Measurements from ENCODE around the gene SPAG5. TPM values are rescaled to one million over a fixed set of nuclear protein-coding genes. Genes with fewer than 3 reads are reported as not detected.
"Not testable (repeated sequence)": the region's sequence is repeated elsewhere in the genome, so short reads cannot be mapped to it uniquely, and the experiment has no call there.

The SPAG5 gene
- total RNA-seq, 6 donors from 2014 or later: 4.4 to 34.6 (median 7.4) TPM

GRCh38 chr17:28612531-28612930 lies 13.7 kb upstream of the SPAG5 start:
- Histone ChIP-seq H3K27me3 (no peaks in the 10 kb centered on the region), H3K4me3 (no peak overlapping the region), H3K36me3 (peaks cover 32 to 59% (median 41%) of the 10 kb centered on the region in 4 donors), H3K27ac (no peak overlapping the region), H3K9me3 (no peaks in the 10 kb centered on the region), H3K4me1 (no peaks in the 10 kb centered on the region)
- TF ChIP-seq POLR2A (IDR thresholded peaks at IDR 0.05): no peak
- no peak for TF ChIP-seq EP300 (IDR thresholded peaks at IDR 0.05)
- no peak for TF ChIP-seq POLR2AphosphoS5 (IDR thresholded peaks at IDR 0.05)
- TF ChIP-seq, protein P1, sequence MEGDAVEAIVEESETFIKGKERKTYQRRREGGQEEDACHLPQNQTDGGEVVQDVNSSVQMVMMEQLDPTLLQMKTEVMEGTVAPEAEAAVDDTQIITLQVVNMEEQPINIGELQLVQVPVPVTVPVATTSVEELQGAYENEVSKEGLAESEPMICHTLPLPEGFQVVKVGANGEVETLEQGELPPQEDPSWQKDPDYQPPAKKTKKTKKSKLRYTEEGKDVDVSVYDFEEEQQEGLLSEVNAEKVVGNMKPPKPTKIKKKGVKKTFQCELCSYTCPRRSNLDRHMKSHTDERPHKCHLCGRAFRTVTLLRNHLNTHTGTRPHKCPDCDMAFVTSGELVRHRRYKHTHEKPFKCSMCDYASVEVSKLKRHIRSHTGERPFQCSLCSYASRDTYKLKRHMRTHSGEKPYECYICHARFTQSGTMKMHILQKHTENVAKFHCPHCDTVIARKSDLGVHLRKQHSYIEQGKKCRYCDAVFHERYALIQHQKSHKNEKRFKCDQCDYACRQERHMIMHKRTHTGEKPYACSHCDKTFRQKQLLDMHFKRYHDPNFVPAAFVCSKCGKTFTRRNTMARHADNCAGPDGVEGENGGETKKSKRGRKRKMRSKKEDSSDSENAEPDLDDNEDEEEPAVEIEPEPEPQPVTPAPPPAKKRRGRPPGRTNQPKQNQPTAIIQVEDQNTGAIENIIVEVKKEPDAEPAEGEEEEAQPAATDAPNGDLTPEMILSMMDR (IDR thresholded peaks at IDR 0.05): no peak
- WGBS, 2 donors: 30 to 49% methylated on average over 2 of the region's 2 CpGs
- ATAC-seq (ENCODE audit: low FRiP score in 2 of 2) (no peak), DNase-seq (no peak)

DNA sequence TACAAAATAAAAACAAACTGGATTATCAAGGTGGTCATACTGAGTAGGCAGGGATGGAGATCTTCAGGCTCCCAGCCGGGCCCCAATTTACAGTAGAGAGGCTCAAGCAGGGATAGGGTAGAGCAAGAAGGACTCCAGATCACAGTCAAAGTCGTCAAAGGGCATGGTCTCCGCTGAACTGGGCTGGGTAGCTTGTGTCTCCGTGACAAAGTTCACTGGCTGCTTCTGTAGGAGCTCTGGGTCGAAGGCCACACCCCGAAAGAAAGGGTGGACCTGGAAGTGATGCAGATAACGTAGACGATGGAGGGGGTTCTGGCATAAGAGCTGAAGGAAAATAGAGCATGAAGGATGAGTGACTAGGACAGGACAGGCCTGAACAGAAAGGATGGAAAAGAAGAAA lies 11.6 kb upstream of the SPAG5 start:
- peaks cover 12 to 37% (median 20%) of the 10 kb centered on the region in 4 donors for H3K36me3 ChIP-seq

GRCh38 chr17:28604031-28604430 lies 5.2 kb upstream of the SPAG5 start:
- not testable (repeated sequence) for H3K9me3 ChIP-seq; H3K4me3 ChIP-seq; H3K27ac ChIP-seq; H3K27me3 ChIP-seq; ATAC-seq (ENCODE audit: low FRiP score in 2 of 2); H3K36me3 ChIP-seq
- peaks cover 7 to 11% (median 9%) of the 10 kb centered on the region in 4 donors for H3K4me1 ChIP-seq
- 100% methylated on average over 2 of the region's 31 CpGs; no CpG with 5 or more reads in 1 of the 2 donors for WGBS, 2 donors
- peak in 1 of 2 donors; percentile 50 for DNase-seq

More for the DNA sequence above, 11.6 kb upstream of the SPAG5 start:
- H3K27me3 ChIP-seq: no peaks in the 10 kb centered on the region
- H3K4me1 ChIP-seq: no peaks in the 10 kb centered on the region
- ATAC-seq (ENCODE audit: low FRiP score in 2 of 2) (no peak), DNase-seq (no peak)
- no peaks in the 10 kb centered on the region for H3K9me3 ChIP-seq
- TF ChIP-seq POLR2A (IDR thresholded peaks at IDR 0.05): no peak
- no peak for TF ChIP-seq POLR2AphosphoS5 (IDR thresholded peaks at IDR 0.05)
- no peak for TF ChIP-seq EP300 (IDR thresholded peaks at IDR 0.05)
- TF ChIP-seq, protein P1 (IDR thresholded peaks at IDR 0.05): no peak
- no peak overlapping the region for H3K27ac ChIP-seq
- H3K4me3 ChIP-seq: no peak overlapping the region
- WGBS, 2 donors: 86 to 92% methylated on average over 8 of the region's 8 CpGs

- DNase-seq: peak in 1 of 2 donors; percentile 60
- Histone ChIP-seq H3K4me1 (peaks cover 17 to 21% (median 17%) of the 10 kb centered on the region in 4 donors), H3K27ac (peak overlapping the region; percentile 94 to 97 (median 96)), H3K4me3 (peak overlapping the region; percentile 18 to 62 (median 58)), H3K9me3 (no peaks in the 10 kb centered on the region), H3K27me3 (no peaks in the 10 kb centered on the region), H3K36me3 (no peaks in the 10 kb centered on the region)
- TF ChIP-seq POLR2A (IDR thresholded peaks at IDR 0.05) (peak in 2 of 4 donors; percentile 1 to 14), POLR2AphosphoS5 (IDR thresholded peaks at IDR 0.05) (peak in 1 of 2 donors; percentile 3), EP300 (IDR thresholded peaks at IDR 0.05) (no peak)
- TF ChIP-seq, protein P1 (IDR thresholded peaks at IDR 0.05): peak in 1 of 6 experiments; percentile 6
- WGBS, 2 donors: 11 to 12% methylated on average over 37 to 39 of the region's 40 CpGs
- peak; percentile 82 to 86 for ATAC-seq (ENCODE audit: low FRiP score in 2 of 2)
Measured at GRCh38 chr17:28599311-28600184, 723 bp upstream of the SPAG5 start.

DNA sequence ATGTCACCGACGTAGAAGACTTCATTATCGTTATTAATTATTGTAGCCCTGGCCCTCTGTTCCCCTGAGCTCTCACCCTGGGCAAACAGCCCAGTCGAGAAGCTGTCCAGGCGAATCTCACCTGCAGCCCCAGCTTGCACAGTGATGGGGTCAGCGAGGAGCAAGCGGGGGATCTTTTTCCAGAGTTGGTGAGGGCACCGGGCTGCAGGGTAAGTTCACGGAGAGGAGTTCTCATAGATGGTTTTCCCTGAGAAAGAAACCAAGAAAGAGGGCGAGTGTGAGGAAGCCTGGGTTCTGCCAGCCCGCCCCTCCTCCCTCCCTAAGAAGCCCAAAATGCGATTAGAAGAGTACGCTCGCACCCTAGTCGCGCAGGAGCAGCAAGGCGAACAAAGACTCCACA lies 436 bp downstream of the SPAG5 start:
- Histone ChIP-seq H3K9me3 (no peaks in the 10 kb centered on the region), H3K4me1 (peaks cover 17 to 21% (median 17%) of the 10 kb centered on the region in 4 donors), H3K36me3 (no peaks in the 10 kb centered on the region), H3K4me3 (peak overlapping the region; percentile 55 to 62 (median 58)), H3K27me3 (no peaks in the 10 kb centered on the region), H3K27ac (peak overlapping the region in 3 of 4 donors; percentile 94 to 96 (median 95))
- TF ChIP-seq POLR2A (IDR thresholded peaks at IDR 0.05): no peak
- no peak for TF ChIP-seq POLR2AphosphoS5 (IDR thresholded peaks at IDR 0.05)
- TF ChIP-seq EP300 (IDR thresholded peaks at IDR 0.05): no peak
- TF ChIP-seq, protein P1 (IDR thresholded peaks at IDR 0.05): no peak
- no peak for DNase-seq
- no peak for ATAC-seq (ENCODE audit: low FRiP score in 2 of 2)
- 6 to 10% methylated on average over 13 to 17 of the region's 17 CpGs for WGBS, 2 donors
